ENCODE results near the gene FGGY. TPM values are rescaled to one million over a fixed set of nuclear protein-coding genes. Genes with fewer than 3 reads are reported as not detected.
"Not testable (repeated sequence)": the region's sequence is repeated elsewhere in the genome, so short reads cannot be mapped to it uniquely, and the experiment has no call there.

Gene FGGY
- total RNA-seq, 1 donor from 2014 or later: 9.0 TPM

- no peak for DNase-seq (ENCODE audit: low spot score)
- H3K27ac Mint-ChIP-seq (ENCODE audit: unreplicated experiment): no peak overlapping the region
- H3K9me3 Mint-ChIP-seq (ENCODE audit: low read depth): no peaks in the 10 kb centered on the region
- H3K36me3 Mint-ChIP-seq (ENCODE audit: low read depth): no peaks in the 10 kb centered on the region
- no peaks in the 10 kb centered on the region for H3K4me1 Mint-ChIP-seq (ENCODE audit: low read depth)
- H3K4me3 Mint-ChIP-seq (ENCODE audit: unreplicated experiment): no peak overlapping the region
- no peak for TF ChIP-seq CTCF (IDR thresholded peaks at IDR 0.05)
- H3K27me3 Mint-ChIP-seq (ENCODE audit: low read depth): no peaks in the 10 kb centered on the region
Observed at GRCh38 chr1:59349101-59349500, 52.2 kb downstream of the FGGY start.

GRCh38 chr1:59350521-59350920 is 53.6 kb downstream of the FGGY start:
- Mint-ChIP-seq H3K9me3 (ENCODE audit: low read depth) (no peaks in the 10 kb centered on the region), H3K27ac (ENCODE audit: unreplicated experiment) (no peak overlapping the region), H3K4me3 (ENCODE audit: unreplicated experiment) (no peak overlapping the region), H3K27me3 (ENCODE audit: low read depth) (no peaks in the 10 kb centered on the region), H3K36me3 (ENCODE audit: low read depth) (no peaks in the 10 kb centered on the region), H3K4me1 (ENCODE audit: low read depth) (peaks cover 4% of the 10 kb centered on the region)
- DNase-seq (ENCODE audit: low spot score): no peak
- no peak for TF ChIP-seq CTCF (IDR thresholded peaks at IDR 0.05)

GRCh38 chr1:59352065-59352464 is 55.2 kb downstream of the FGGY start:
- Mint-ChIP-seq H3K4me3 (ENCODE audit: unreplicated experiment) (no peak overlapping the region), H3K27me3 (ENCODE audit: low read depth) (no peaks in the 10 kb centered on the region), H3K9me3 (ENCODE audit: low read depth) (no peaks in the 10 kb centered on the region), H3K36me3 (ENCODE audit: low read depth) (no peaks in the 10 kb centered on the region), H3K27ac (ENCODE audit: unreplicated experiment) (no peak overlapping the region), H3K4me1 (ENCODE audit: low read depth) (peaks cover 4% of the 10 kb centered on the region)
- TF ChIP-seq CTCF (IDR thresholded peaks at IDR 0.05): no peak
- no peak for DNase-seq (ENCODE audit: low spot score)

- TF ChIP-seq CTCF (IDR thresholded peaks at IDR 0.05): no peak
- H3K27me3 Mint-ChIP-seq (ENCODE audit: low read depth): no peaks in the 10 kb centered on the region
- no peak overlapping the region for H3K4me3 Mint-ChIP-seq (ENCODE audit: unreplicated experiment)
- no peak overlapping the region for H3K27ac Mint-ChIP-seq (ENCODE audit: unreplicated experiment)
- peaks cover 4% of the 10 kb centered on the region for H3K4me1 Mint-ChIP-seq (ENCODE audit: low read depth)
- no peak for DNase-seq (ENCODE audit: low spot score)
- peaks cover 1% of the 10 kb centered on the region for H3K36me3 Mint-ChIP-seq (ENCODE audit: low read depth)
- no peaks in the 10 kb centered on the region for H3K9me3 Mint-ChIP-seq (ENCODE audit: low read depth)
Observed at GRCh38 chr1:59353453-59353852, 56.6 kb downstream of the FGGY start.

GRCh38 chr1:59354239-59354638 is 57.3 kb downstream of the FGGY start:
- not testable (repeated sequence) for H3K27me3 Mint-ChIP-seq (ENCODE audit: low read depth); H3K4me1 Mint-ChIP-seq (ENCODE audit: low read depth); H3K4me3 Mint-ChIP-seq (ENCODE audit: unreplicated experiment); H3K27ac Mint-ChIP-seq (ENCODE audit: unreplicated experiment); H3K36me3 Mint-ChIP-seq (ENCODE audit: low read depth); DNase-seq (ENCODE audit: low spot score); H3K9me3 Mint-ChIP-seq (ENCODE audit: low read depth)

- Mint-ChIP-seq H3K4me1 (ENCODE audit: low read depth) (peaks cover 10% of the 10 kb centered on the region), H3K36me3 (ENCODE audit: low read depth) (peaks cover 1% of the 10 kb centered on the region), H3K9me3 (ENCODE audit: low read depth) (no peaks in the 10 kb centered on the region), H3K4me3 (ENCODE audit: unreplicated experiment) (no peak overlapping the region), H3K27me3 (ENCODE audit: low read depth) (no peaks in the 10 kb centered on the region), H3K27ac (ENCODE audit: unreplicated experiment) (no peak overlapping the region)
- no peak for DNase-seq (ENCODE audit: low spot score)
- TF ChIP-seq CTCF (IDR thresholded peaks at IDR 0.05): no peak
Observed at GRCh38 chr1:59354709-59355337, 57.9 kb downstream of the FGGY start.

Measured in chondrocyte (in vitro differentiated cells).